IPS DF 19.7 (cell line): Measurements from ENCODE around the gene XDH.

ENCODE experiments used
- DNase-seq: peaks from one replicate; pipeline ENCODE4 v3.0.0-alpha.2; 2013; ENCODE audit warnings: low read depth, low spot score

Gene XDH

DNA sequence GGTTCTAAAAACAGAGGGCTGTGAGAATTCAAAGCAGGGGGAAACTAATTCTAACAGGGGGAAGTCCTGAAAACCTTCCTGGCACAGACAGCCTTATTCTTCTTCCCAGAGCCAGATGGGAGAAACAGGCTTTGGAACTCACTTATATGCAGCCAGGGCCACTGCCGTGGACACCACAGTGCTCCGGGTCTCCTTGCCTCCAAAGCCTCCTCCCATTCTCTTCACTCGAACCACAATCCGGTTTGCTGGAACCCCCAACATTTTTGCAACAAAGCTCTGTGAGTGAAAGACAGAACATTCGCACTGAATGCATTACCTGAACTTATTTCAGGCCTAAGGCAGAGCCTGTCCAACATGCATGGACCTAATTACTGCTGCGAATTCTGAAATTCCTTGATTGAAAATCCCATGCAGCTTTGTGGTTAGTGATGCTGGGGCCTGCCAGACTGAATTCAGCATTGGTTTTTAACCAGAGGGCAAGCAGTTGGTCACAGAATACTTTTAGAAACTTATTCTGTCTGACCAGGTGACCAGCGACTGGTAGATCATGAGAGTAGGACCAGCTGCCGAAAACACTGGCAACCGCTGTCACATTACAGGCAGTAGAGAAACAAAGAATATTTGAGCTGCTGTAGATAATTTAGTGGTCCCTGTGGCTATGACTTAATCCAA lies 48.6 kb downstream of the XDH start:
- no peak for DNase-seq

DNA sequence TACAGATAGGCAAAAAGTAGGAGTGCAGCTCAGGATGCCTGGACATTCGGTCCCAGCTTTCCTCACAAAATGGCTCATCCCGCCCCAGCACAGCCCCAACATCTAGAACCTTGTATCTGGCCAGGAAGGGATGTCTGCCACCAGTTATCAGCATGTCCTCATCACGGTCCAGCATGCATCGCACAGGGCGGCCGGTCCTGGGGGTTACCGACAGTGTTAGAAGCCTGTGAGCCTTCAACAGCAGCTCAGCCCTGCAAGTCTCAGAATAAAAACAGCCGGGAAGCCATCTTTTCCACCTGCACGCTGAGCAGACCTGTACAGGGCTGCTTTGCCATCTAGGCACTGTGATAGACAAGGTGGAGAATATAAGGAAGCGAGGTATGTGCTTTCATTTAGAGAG lies 49.2 kb downstream of the XDH start:
- DNase-seq: no peak

- DNase-seq: no peak
Measured at GRCh38 chr2:31363956-31364750, 50.4 kb downstream of the XDH start.

DNA sequence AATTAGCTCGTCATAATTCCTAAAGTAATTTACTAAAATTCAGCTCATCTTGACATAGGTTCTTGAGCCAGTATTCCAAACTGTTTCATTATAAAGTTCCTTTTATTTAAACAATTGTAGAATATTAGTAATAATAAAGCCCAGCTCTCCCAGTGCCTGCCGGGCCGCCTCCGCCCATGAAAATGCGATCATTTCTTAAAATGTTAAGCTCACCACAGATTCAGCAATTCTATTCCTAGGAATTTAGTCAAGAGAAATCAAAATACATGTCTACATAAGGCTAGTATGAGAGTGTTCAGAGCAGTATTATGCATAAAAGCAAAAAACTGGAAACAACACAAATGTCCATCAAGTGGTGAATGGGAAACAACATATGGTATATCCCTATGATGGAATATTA lies 52.0 kb downstream of the XDH start:
- DNase-seq: no peak

DNA sequence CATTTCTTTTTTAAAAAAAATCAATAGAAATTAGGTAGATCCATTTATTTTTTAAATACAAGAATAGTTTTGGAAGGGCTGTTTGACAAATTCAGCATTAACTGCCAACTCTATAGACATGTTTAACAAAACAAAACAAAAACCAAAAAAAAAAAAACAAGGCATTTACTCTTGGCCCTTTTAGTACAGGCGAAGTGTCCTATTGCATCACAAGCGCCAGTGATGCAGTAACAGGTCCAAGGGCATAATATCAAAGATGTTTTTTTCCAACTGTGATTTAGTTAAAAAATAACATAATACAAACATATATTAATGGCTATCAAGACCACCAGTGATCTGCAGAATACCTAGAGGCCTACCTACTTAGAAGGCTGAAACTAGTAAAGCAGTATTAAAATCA lies 55.3 kb downstream of the XDH start:
- DNase-seq: no peak

DNA sequence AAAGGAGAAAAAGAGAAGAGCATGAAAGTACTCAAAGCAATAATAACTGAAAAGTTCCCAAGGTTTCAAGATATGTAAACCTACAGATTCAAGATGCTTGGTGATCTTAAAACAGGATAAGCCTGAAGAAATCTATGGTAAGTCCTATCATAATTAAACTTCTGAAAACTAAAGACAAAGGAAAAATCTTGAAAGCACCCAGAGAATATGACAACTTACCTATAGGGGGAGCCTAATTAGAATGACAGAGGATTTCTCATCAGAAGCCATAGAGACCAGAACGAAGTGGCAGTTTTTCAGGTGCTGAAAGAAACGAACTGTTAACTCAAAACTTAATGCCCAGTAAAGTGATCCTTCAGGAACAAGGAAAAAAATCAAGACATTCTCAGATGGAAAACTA lies 59.7 kb downstream of the XDH start:
- no peak for DNase-seq

GRCh38 chr2:31353179-31353578 lies 61.4 kb downstream of the XDH start:
- DNase-seq: no peak

DNA sequence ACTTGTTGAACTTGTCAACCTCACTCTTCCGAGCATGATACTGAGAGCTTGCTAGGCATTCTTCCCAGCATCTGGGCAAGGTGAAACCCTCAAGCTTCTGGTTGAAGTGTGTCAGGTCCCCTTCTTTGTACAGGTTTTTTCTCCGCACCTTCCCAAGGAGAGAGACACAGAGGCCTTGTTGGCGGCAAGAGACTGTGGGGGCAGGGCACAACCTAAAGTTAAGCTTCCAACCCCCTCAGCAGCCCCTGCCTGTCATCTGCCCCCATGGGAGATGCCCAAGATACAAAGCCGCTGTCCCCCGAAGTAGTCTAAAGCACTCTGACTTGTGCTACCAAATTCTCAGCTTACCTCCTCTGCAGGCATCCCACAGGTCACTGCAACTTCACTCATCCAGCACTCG lies 64.9 kb downstream of the XDH start:
- no peak for DNase-seq

DNA sequence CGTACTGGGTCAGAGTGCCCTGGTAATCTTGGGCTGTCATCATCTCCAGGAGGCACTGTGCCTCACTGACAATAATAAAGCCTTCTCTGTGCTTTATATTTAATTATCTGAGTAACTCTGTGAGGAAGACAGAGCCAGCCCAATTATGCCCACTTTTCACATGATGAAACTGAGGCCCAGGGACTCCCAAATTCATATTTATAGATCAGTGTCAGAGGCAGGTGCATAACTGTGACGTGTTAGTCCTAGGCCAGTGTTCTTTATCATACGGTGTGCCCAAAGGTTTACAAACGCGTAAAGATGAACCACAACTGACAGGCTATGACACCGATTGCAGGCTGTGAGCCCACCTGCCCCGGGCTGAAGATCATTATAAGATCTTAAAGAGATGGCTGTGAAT lies 65.4 kb downstream of the XDH start:
- no peak for DNase-seq

GRCh38 chr2:31348618-31349017 lies 65.9 kb downstream of the XDH start:
- no peak for DNase-seq

- DNase-seq: no peak
Measured at GRCh38 chr2:31347750-31348149, 66.8 kb downstream of the XDH start.

DNA sequence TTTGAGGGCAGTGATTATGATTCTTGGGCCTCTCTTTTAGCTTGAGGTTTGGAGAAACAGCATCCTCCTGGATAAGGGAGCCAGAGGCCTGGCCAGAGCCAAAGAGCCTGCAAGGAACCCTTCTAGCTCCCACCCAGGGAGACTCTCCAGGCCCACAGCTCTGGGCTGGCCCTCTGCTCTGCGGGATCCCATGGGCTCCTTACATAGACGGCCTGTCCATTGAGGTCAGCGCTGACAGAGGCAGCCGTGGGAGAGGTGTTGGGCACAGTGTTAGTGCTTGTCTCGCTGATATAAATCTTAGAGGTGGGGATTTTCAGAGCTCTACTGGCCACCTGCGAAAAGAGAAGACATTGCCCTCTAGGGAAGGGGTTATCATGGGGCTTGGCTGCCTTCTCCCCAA lies 67.2 kb downstream of the XDH start:
- no peak for DNase-seq

DNA sequence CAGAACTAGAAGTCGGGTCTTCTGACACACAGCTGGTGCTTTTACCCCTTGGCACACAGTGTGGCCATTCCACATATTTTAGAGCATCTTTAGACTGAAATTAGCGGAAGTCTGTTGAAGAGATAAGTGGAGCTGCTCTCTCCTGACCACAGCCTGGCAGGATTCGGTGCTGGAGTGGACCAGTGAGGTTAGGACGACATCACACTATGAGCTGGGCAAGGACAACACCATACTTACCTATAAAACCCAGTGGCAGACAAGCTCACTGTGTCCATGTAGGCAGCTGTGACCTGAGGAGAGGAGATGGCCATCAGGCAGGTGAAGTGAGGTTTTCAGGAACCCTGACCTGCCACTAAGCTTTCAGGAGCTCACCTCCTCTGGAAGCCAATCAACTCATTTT lies 70.1 kb downstream of the XDH start:
- DNase-seq: no peak

GRCh38 chr2:31341351-31341750 lies 73.2 kb downstream of the XDH start:
- DNase-seq: no peak

- no peak for DNase-seq
Measured at GRCh38 chr2:31339696-31340095, 74.8 kb downstream of the XDH start.

- no peak for DNase-seq
Measured at GRCh38 chr2:31337860-31338259, 76.7 kb downstream of the XDH start.

DNA sequence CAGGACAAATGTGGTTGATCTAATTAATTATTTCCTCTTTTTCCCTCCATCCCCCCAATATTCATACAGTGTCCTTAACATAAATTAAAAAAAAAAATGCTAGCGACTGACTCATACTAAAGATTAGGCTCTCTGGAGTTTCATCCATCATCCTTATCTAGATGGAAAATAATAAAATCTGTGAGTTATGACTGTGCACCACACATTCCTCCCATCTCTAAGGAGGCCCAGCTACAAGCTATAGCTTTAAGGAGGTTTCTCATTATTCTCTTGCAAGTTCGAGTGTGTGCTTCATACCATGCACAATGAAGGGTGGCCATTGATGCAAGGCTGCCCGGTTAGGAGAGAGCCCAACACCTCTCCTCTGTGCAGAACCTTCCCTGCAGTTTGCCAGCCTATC lies 77.3 kb downstream of the XDH start:
- DNase-seq: no peak

DNA sequence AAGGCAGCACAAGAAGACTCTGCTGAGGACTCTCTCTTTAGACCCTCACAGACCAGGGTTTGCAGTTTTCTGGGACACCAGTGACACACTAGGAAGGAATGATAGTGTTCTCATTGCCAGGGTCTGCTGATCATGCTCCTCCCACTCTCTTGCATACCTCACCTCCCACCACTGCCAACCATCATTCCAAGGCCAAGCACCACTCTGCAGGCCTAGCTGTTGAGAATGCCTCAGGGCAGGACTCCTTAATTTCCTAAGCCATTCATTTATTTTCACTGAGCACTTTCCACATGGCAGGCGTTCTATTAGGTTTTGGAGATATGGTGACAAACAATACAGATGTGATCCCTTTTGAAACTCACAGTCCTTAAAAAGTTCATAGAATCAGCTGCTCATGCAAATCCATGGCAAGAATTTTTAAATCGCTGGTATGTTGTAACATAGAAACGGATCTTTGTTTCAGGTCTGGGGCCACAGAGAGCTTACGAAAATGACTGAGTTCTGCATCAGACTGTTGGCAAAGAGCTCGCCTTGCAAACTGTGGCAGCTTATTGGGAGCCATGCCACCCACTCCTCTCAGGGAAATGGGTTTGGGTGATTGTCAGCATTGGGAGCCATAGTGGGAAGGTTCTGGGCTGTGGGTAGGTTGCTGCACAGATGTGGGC lies 78.5 kb downstream of the XDH start:
- no peak for DNase-seq

GRCh38 chr2:31334311-31335026 lies 80.1 kb downstream of the XDH start:
- DNase-seq: no peak

GRCh38 chr2:31333527-31334183 lies 80.9 kb downstream of the XDH start:
- DNase-seq: peak; percentile 59

GRCh38 chr2:31333046-31333445 lies 81.5 kb downstream of the XDH start:
- no peak for DNase-seq

DNA sequence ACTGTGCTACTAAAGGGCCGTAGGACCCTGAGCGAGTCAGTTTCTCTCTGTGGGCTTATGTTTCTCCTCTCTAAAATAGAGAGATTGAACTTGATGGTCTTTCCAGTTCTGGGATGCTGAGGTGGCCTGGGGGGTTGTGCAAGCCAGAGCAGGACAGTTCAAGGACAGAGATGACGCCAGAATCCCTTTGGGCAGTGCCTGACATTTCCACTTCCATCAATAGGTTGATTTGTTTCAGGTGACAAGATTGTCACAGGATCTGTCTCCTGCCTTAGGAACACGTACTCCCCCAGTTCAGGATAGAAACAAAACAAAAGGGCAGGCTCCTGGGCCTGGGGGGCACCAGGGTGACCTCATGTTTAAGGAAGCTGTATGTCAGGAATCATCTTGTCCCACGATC lies 82.0 kb downstream of the XDH start:
- DNase-seq: no peak
